Measurements from ENCODE around the gene MTMR11. TPM values are rescaled to one million over a fixed set of nuclear protein-coding genes. Genes with fewer than 3 reads are reported as not detected.

MTMR11 gene
- total and polyA plus RNA-seq, 4 donors: 6.9 to 11.2 (median 8.9) TPM

- Histone ChIP-seq H3K4me3 (no peak overlapping the region), H3K36me3 (ENCODE audit: control insufficient read depth in 4 of 4, insufficient read depth in 4 of 4, low read length in 4 of 4) (peaks cover 8 to 11% (median 10%) of the 10 kb centered on the region in 4 donors), H3K27me3 (ENCODE audit: control insufficient read depth in 3 of 3, insufficient read depth in 3 of 3, low read length in 2 of 3) (no peaks in the 10 kb centered on the region), H3K9me3 (ENCODE audit: control insufficient read depth in 4 of 4, insufficient read depth in 3 of 4, low read length in 3 of 4) (no peaks in the 10 kb centered on the region), H3K27ac (ENCODE audit: low read depth in 1 of 2, low read length in 1 of 2) (no peak overlapping the region), H3K9ac (ENCODE audit: insufficient read depth in 1 of 2, low read length in 2 of 2) (no peak overlapping the region), H3K4me1 (ENCODE audit: control insufficient read depth in 5 of 5, insufficient read depth in 5 of 5, low read length in 5 of 5) (peaks cover 0 to 15% (median 0%) of the 10 kb centered on the region in 5 donors)
- TF ChIP-seq CTCF (IDR thresholded peaks at IDR 0.05; ENCODE audit: control extremely low read depth, extremely low read depth): no peak
- ATAC-seq (ENCODE audit: insufficient read depth, low FRiP score): no peak
- 40 to 53% methylated on average over 1 of the region's 1 CpG for WGBS, 2 donors
- no peak for DNase-seq
Measured at GRCh38 chr1:149978547-149979023, 41.9 kb upstream of the MTMR11 start.

DNA sequence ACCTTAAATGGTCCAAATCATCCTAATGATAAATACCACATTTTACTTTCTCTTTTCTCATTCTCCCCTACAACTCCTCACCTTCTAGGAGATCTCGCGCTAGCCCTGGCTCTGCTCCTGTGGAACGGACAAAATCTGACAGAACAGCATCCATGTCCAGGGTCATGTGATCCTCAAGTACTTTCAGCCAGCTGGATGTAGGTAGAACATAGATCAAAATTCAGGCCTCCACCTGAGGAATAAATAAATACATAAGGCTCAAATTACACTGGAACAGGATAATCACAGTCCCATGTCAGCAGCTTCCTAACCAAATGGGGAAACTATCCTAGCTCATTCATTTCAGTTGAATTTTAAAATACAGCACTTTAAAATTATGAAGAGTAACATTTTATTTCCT lies 40.7 kb upstream of the MTMR11 start:
- Histone ChIP-seq H3K4me1 (ENCODE audit: control insufficient read depth in 5 of 5, insufficient read depth in 5 of 5, low read length in 5 of 5) (peaks cover 0 to 15% (median 0%) of the 10 kb centered on the region in 5 donors), H3K27ac (ENCODE audit: low read depth in 1 of 2, low read length in 1 of 2) (no peak overlapping the region), H3K4me3 (no peak overlapping the region), H3K9me3 (ENCODE audit: control insufficient read depth in 4 of 4, insufficient read depth in 3 of 4, low read length in 3 of 4) (no peaks in the 10 kb centered on the region), H3K36me3 (ENCODE audit: control insufficient read depth in 4 of 4, insufficient read depth in 4 of 4, low read length in 4 of 4) (peaks cover 10 to 20% (median 15%) of the 10 kb centered on the region in 4 donors), H3K9ac (ENCODE audit: insufficient read depth in 1 of 2, low read length in 2 of 2) (no peak overlapping the region), H3K27me3 (ENCODE audit: control insufficient read depth in 3 of 3, insufficient read depth in 3 of 3, low read length in 2 of 3) (no peaks in the 10 kb centered on the region)
- TF ChIP-seq CTCF (IDR thresholded peaks at IDR 0.05; ENCODE audit: control extremely low read depth, extremely low read depth): no peak
- DNase-seq (no peak), ATAC-seq (ENCODE audit: insufficient read depth, low FRiP score) (no peak)
- WGBS, 2 donors: 94% methylated on average over 3 of the region's 3 CpGs

GRCh38 chr1:149972547-149972946 lies 35.9 kb upstream of the MTMR11 start:
- Histone ChIP-seq H3K4me3 (no peak overlapping the region), H3K9me3 (ENCODE audit: control insufficient read depth in 4 of 4, insufficient read depth in 3 of 4, low read length in 3 of 4) (no peaks in the 10 kb centered on the region), H3K27ac (ENCODE audit: low read depth in 1 of 2, low read length in 1 of 2) (no peak overlapping the region), H3K4me1 (ENCODE audit: control insufficient read depth in 5 of 5, insufficient read depth in 5 of 5, low read length in 5 of 5) (peaks cover 0 to 1% (median 0%) of the 10 kb centered on the region in 5 donors), H3K9ac (ENCODE audit: insufficient read depth in 1 of 2, low read length in 2 of 2) (no peak overlapping the region), H3K36me3 (ENCODE audit: control insufficient read depth in 4 of 4, insufficient read depth in 4 of 4, low read length in 4 of 4) (peaks cover 17 to 31% (median 28%) of the 10 kb centered on the region in 4 donors), H3K27me3 (ENCODE audit: control insufficient read depth in 3 of 3, insufficient read depth in 3 of 3, low read length in 2 of 3) (no peaks in the 10 kb centered on the region)
- ATAC-seq (ENCODE audit: insufficient read depth, low FRiP score) (no peak), DNase-seq (no peak)
- WGBS, 2 donors: 95 to 97% methylated on average over 2 of the region's 2 CpGs
- TF ChIP-seq CTCF (IDR thresholded peaks at IDR 0.05; ENCODE audit: control extremely low read depth, extremely low read depth): no peak

DNA sequence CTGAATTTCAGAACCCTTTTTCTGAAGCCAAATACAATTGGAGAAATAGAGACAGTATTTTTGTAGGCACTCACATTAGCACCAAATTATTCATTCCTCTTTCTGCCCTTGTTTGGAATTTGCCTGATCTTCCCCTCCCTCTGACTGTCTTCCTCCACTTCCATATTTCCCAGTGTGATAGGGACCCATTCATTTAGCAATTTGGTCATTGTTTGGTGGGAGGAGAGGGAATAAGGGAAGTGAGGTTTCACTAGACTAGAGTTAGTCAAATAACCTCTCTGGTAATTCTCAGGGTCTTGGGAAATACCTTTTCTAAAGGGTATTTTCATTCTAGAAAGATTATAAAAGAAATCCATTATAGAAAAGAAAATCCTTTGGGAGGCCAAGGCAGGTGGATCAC lies 31.0 kb upstream of the MTMR11 start:
- no peak for TF ChIP-seq CTCF (IDR thresholded peaks at IDR 0.05; ENCODE audit: control extremely low read depth, extremely low read depth)
- DNase-seq (no peak), ATAC-seq (ENCODE audit: insufficient read depth, low FRiP score) (no peak)
- H3K4me3 ChIP-seq: no peak overlapping the region
- H3K36me3 ChIP-seq (ENCODE audit: control insufficient read depth in 4 of 4, insufficient read depth in 4 of 4, low read length in 4 of 4): peaks cover 18 to 34% (median 28%) of the 10 kb centered on the region in 4 donors
- H3K9me3 ChIP-seq (ENCODE audit: control insufficient read depth in 4 of 4, insufficient read depth in 3 of 4, low read length in 3 of 4): peaks cover 0 to 4% (median 0%) of the 10 kb centered on the region in 4 donors
- H3K27me3 ChIP-seq (ENCODE audit: control insufficient read depth in 3 of 3, insufficient read depth in 3 of 3, low read length in 2 of 3): no peaks in the 10 kb centered on the region
- no peak overlapping the region for H3K27ac ChIP-seq (ENCODE audit: low read depth in 1 of 2, low read length in 1 of 2)
- H3K9ac ChIP-seq (ENCODE audit: insufficient read depth in 1 of 2, low read length in 2 of 2): no peak overlapping the region
- H3K4me1 ChIP-seq (ENCODE audit: control insufficient read depth in 5 of 5, insufficient read depth in 5 of 5, low read length in 5 of 5): peaks cover 0 to 6% (median 0%) of the 10 kb centered on the region in 5 donors
